Spleen (tissue), 11 donors: ENCODE data around the gene SEC23A. TPM values are rescaled to one million over a fixed set of nuclear protein-coding genes. Genes with fewer than 3 reads are reported as not detected.
"Not testable (repeated sequence)": the region's sequence is repeated elsewhere in the genome, so short reads cannot be mapped to it uniquely, and the experiment has no call there.

ENCODE experiments used
- DNase-seq: peaks from one replicate; pipeline ENCODE4 v3.0.0-alpha.2; 2020
- H3K27ac ChIP-seq, 8 donors: fragments of 200-600 bp; sonication (generic) in 7 of 8; 1 replicate in 4 of 8; 2 replicates in 4 of 8; pipeline versions ENCODE4 v1.5.0 to v1.8.0; 2016 to 2021; ENCODE audit warnings: inconsistent platforms in 4 of 8, mild to moderate bottlenecking in 4 of 8, moderate library complexity in 1 of 8
- H3K27me3 ChIP-seq, 7 donors: fragments of 200-600 bp; sonication (generic) in 6 of 7; replicated peaks in 1 of 7; 1 replicate in 4 of 7; 2 replicates in 3 of 7; pipeline versions ENCODE4 v1.5.0 to v1.8.0; 2016 to 2021; ENCODE audit warnings: inconsistent platforms in 3 of 7, mild to moderate bottlenecking in 1 of 7
- H3K36me3 ChIP-seq, 6 donors: fragments of 200-600 bp; sonication (generic) in 5 of 6; 1 replicate in 4 of 6; 2 replicates in 2 of 6; pipeline versions ENCODE4 v1.5.0 to v1.8.0; 2016 to 2021; ENCODE audit warnings: inconsistent platforms in 2 of 6
- H3K4me1 ChIP-seq, 6 donors: fragments of 200-600 bp; sonication (generic) in 5 of 6; 1 replicate in 3 of 6; 2 replicates in 3 of 6; pipeline versions ENCODE4 v1.5.0 to v1.8.0; 2016 to 2021; ENCODE audit warnings: inconsistent platforms in 3 of 6
- H3K4me3 ChIP-seq, 8 donors: fragments of 200-600 bp; sonication (generic) in 7 of 8; 1 replicate in 4 of 8; 2 replicates in 4 of 8; pipeline versions ENCODE4 v1.5.0 to v1.8.0; 2016 to 2021; ENCODE audit warnings: inconsistent platforms in 4 of 8, mild to moderate bottlenecking in 4 of 8, moderate library complexity in 2 of 8
- H3K9me3 ChIP-seq, 8 donors: fragments of 200-600 bp; sonication (generic) in 7 of 8; 1 replicate in 4 of 8; 2 replicates in 4 of 8; pipeline versions ENCODE4 v1.5.0 to v1.8.0; 2016 to 2021; ENCODE audit warnings: inconsistent platforms in 4 of 8
- CTCF ChIP-seq, 11 experiments: fragments of 200-600 bp in 7 of 11; fragments of 450-650 bp in 4 of 11; sonication (generic) in 4 of 11; IDR thresholded peaks in 8 of 11; conservative IDR thresholded peaks in 3 of 11; 1 replicate in 7 of 11; 2 replicates in 4 of 11; pipeline versions ENCODE4 v1.4.0 to v1.8.0; 2016 to 2021; ENCODE audit warnings: antibody characterized with exemption in 11 of 11, inconsistent platforms in 4 of 11, mild to moderate bottlenecking in 1 of 11
- POLR2A ChIP-seq, 3 donors: fragments of 450-650 bp; IDR thresholded peaks; one replicate each; pipeline ENCODE4 v1.5.1; 2017; ENCODE audit warnings: antibody characterized with exemption in 3 of 3, mild to moderate bottlenecking in 1 of 3
- POLR2AphosphoS5 ChIP-seq, 3 donors: sonication (generic); formaldehyde crosslinking; IDR thresholded peaks; one replicate each; pipeline ENCODE4 v1.5.1; 2017; ENCODE audit warnings: antibody characterized with exemption in 3 of 3
- WGBS, 5 donors: extraction: QIAGEN DNeasy Blood & Tissue Kit in 3 of 5; methylation state at CpG; one replicate each; pipeline versions ENCODE4 v1.1.5 to v1.1.7; 2013 to 2018; 5-methylcytosine and 5-hydroxymethylcytosine counted together
- intact Hi-C: fragments of 100-400 bp; cut with DNase I; formaldehyde crosslinking; loops from one replicate; pipeline ENCODE4 v1.15.0; 2023; ENCODE audit warnings: low total_unique reads
- polyA plus RNA-seq, 3 donors: library from polyadenylated mRNA; stranded (reverse); fragments of 200-250 nt; gene quantifications; one replicate each; pipeline ENCODE4 v1.2.1, GENCODE V29; 2013
- total RNA-seq, 7 donors: library from RNA; depleted of rRNA in 3 of 7; stranded (reverse); fragments of >200 nt in 3 of 7; fragmentation: NEBNext Ultra II Directional in 4 of 7; extraction: Animal tissue kit (Norgen Biotek cat#: 25700) in 4 of 7; gene quantifications; one replicate each; pipeline versions ENCODE4 v1.1.0 to v1.2.1, GENCODE V29; 2016 to 2021
- donor health status: healthy with polysubstance abuse.
- donor health status: DM: no; HTN: no; CAD: no; lungs with moderate emphysema.
- donor health status: DM: no; HTN: no; CAD: no.
- donor health status: Bipolar disorder and iron deficiency.
- donor health status: healthy.
- donor health status: DM: no; HTN: no; CAD: no.
- donor health status: DM: yes; HTN: yes; CAD: no.

SEC23A gene
- total and polyA plus RNA-seq, 10 donors: 9.6 to 87.5 (median 58.3) TPM

DNA sequence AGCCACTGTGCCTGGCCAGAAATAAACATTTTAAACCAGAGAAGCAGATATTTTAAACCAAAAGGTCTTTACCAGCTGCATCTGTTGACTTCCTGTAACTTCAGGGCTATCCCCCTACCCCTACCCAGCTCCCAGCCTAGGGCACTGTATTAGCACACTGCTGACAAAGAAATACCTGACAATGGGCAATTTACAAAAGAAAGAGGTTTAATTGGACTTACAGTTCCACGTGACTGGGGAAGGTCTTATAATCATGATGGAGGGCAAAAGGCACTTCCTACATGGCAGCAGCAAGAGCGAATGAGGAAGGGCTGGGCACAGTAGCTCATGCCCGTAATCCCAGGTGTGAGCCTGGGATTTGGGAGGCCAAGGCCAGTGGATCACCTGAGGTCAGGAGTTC, 37.1 kb upstream of the SEC23A start:
- WGBS, 5 donors: 82 to 95% (median 90%) methylated on average over 3 of the region's 3 CpGs
- DNase-seq: no peak
- TF ChIP-seq POLR2AphosphoS5 (IDR thresholded peaks at IDR 0.05): no peak
- no peak for TF ChIP-seq POLR2A (IDR thresholded peaks at IDR 0.05)
- no peak for TF ChIP-seq CTCF (IDR thresholded peaks at IDR 0.05 in 8 of 11, conservative IDR thresholded peaks at IDR 0.05 in 3 of 11)
- Histone ChIP-seq H3K4me1 (peaks cover 0 to 3% (median 0%) of the 10 kb centered on the region in 6 donors), H3K27ac (no peak overlapping the region), H3K27me3 (no peaks in the 10 kb centered on the region), H3K4me3 (no peak overlapping the region), H3K9me3 (peaks cover 0 to 16% (median 5%) of the 10 kb centered on the region in 8 donors), H3K36me3 (peaks cover 0 to 90% (median 35%) of the 10 kb centered on the region in 6 donors)
- intact Hi-C loops: no loop called here

- H3K27me3 ChIP-seq: no peaks in the 10 kb centered on the region
- WGBS, 5 donors: 90 to 100% (median 97%) methylated on average over 1 of the region's 1 CpG
- no peak for TF ChIP-seq POLR2AphosphoS5 (IDR thresholded peaks at IDR 0.05)
- TF ChIP-seq CTCF (IDR thresholded peaks at IDR 0.05 in 8 of 11, conservative IDR thresholded peaks at IDR 0.05 in 3 of 11): no peak
- no peak for TF ChIP-seq POLR2A (IDR thresholded peaks at IDR 0.05)
- peaks cover 0 to 3% (median 0%) of the 10 kb centered on the region in 6 donors for H3K4me1 ChIP-seq
- H3K9me3 ChIP-seq: peaks cover 0 to 15% (median 5%) of the 10 kb centered on the region in 8 donors
- H3K27ac ChIP-seq: no peak overlapping the region
- peaks cover 0 to 96% (median 50%) of the 10 kb centered on the region in 6 donors for H3K36me3 ChIP-seq
- DNase-seq: no peak
- H3K4me3 ChIP-seq: no peak overlapping the region
- intact Hi-C loops: no loop called here
These were observed 35.4 kb upstream of the SEC23A start for GRCh38 chr14:39138440-39138839.

- 93 to 99% (median 94%) methylated on average over 8 of the region's 8 CpGs for WGBS, 5 donors
- DNase-seq, H3K27me3 ChIP-seq, intact Hi-C loops, H3K27ac ChIP-seq, H3K4me3 ChIP-seq, H3K4me1 ChIP-seq: not testable (repeated sequence)
- Histone ChIP-seq H3K36me3 (peaks cover 0 to 94% (median 51%) of the 10 kb centered on the region in 6 donors), H3K9me3 (peaks cover 0 to 11% (median 5%) of the 10 kb centered on the region in 8 donors)
These were observed 34.8 kb upstream of the SEC23A start for GRCh38 chr14:39137835-39138234.

GRCh38 chr14:39122330-39123138, 19.5 kb upstream of the SEC23A start:
- no peak for DNase-seq
- no peak overlapping the region for H3K4me3 ChIP-seq
- H3K36me3 ChIP-seq: peaks cover 0 to 100% (median 66%) of the 10 kb centered on the region in 6 donors
- no peaks in the 10 kb centered on the region for H3K27me3 ChIP-seq
- TF ChIP-seq CTCF (IDR thresholded peaks at IDR 0.05 in 8 of 11, conservative IDR thresholded peaks at IDR 0.05 in 3 of 11) (no peak), POLR2A (IDR thresholded peaks at IDR 0.05) (no peak), POLR2AphosphoS5 (IDR thresholded peaks at IDR 0.05) (no peak)
- H3K27ac ChIP-seq: no peak overlapping the region
- intact Hi-C loops: no loop called here
- H3K4me1 ChIP-seq: no peaks in the 10 kb centered on the region
- WGBS, 5 donors: 94 to 98% (median 96%) methylated on average over 3 of the region's 3 CpGs
- no peaks in the 10 kb centered on the region for H3K9me3 ChIP-seq
